Hepatocyte (in vitro differentiated cells): ENCODE measurements around the gene MANSC4.

Experiments used
- EZH2 ChIP-seq: fragments of 200-600 bp; sonication (generic); IDR thresholded peaks from 2 replicates; pipeline ENCODE4 v1.6.1; 2016; ENCODE audit warnings: antibody characterized with exemption, mild to moderate bottlenecking, borderline replicate concordance
- EZH2phosphoT487 ChIP-seq: fragments of 200-600 bp; sonication (generic); IDR thresholded peaks from one replicate; pipeline ENCODE4 v1.6.1; 2018; ENCODE audit warnings: antibody characterized with exemption, mild to moderate bottlenecking, low read depth, moderate library complexity; ENCODE audit not compliant: unreplicated experiment, severe bottlenecking
- TF ChIP-seq, protein P1 (sequence below): fragments of 200-600 bp; sonication (generic); IDR thresholded peaks from 2 replicates; pipeline ENCODE4 v1.5.1; 2016; ENCODE audit warnings: antibody characterized with exemption, mild to moderate bottlenecking; ENCODE audit not compliant: poor library complexity

DNA sequence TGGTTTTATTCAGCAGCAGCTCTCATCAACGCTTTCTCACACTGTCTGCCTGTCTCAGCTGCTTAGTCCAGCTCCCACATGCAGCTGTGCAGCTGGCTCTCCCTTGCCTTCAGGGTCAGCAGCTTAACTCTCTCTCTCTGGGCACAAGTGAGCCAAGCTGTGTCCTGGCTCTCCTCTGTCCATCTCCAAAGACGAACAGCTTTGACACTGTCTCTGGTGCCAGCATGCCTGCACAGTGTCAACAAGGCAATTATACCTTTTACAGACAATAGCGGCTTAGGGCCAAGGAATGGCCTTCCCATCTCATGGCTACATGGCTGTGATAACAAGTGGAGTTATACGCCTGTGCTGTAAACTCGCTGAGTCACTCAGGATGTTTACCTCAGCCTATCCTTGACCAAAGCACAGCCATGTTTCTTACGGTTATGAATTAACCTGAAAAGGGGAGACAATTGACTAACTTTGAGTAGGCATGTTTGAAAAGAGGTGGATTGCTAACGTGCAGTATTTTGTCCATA, 38.4 kb upstream of the MANSC4 start:
- TF ChIP-seq EZH2 (no peak), EZH2phosphoT487 (no peak)
- TF ChIP-seq, protein P1, sequence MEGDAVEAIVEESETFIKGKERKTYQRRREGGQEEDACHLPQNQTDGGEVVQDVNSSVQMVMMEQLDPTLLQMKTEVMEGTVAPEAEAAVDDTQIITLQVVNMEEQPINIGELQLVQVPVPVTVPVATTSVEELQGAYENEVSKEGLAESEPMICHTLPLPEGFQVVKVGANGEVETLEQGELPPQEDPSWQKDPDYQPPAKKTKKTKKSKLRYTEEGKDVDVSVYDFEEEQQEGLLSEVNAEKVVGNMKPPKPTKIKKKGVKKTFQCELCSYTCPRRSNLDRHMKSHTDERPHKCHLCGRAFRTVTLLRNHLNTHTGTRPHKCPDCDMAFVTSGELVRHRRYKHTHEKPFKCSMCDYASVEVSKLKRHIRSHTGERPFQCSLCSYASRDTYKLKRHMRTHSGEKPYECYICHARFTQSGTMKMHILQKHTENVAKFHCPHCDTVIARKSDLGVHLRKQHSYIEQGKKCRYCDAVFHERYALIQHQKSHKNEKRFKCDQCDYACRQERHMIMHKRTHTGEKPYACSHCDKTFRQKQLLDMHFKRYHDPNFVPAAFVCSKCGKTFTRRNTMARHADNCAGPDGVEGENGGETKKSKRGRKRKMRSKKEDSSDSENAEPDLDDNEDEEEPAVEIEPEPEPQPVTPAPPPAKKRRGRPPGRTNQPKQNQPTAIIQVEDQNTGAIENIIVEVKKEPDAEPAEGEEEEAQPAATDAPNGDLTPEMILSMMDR = no peak
